ENCODE data around the gene PHKA1. TPM values are rescaled to one million over a fixed set of nuclear protein-coding genes. Genes with fewer than 3 reads are reported as not detected.

PHKA1 gene
- total and polyA plus RNA-seq, 4 donors, result 0.57 to 5.5 (median 1.4) TPM

GRCh38 chrX:72712094-72712755 lies 1.9 kb downstream of the PHKA1 start:
- H3K36me3 ChIP-seq (ENCODE audit: control insufficient read depth in 4 of 4, insufficient read depth in 3 of 4, low read depth in 1 of 4, low read length in 3 of 4), result no peaks in the 10 kb centered on the region
- H3K4me1 ChIP-seq (ENCODE audit: control insufficient read depth in 4 of 4, insufficient read depth in 4 of 4, low read length in 3 of 4), result peaks cover 0 to 2% (median 0%) of the 10 kb centered on the region in 4 donors
- H3K27me3 ChIP-seq (ENCODE audit: control insufficient read depth in 4 of 4, insufficient read depth in 4 of 4, low read length in 3 of 4), result no peaks in the 10 kb centered on the region
- H3K27ac ChIP-seq (ENCODE audit: low read depth in 1 of 2, low read length in 2 of 2), result no peak overlapping the region
- no peaks in the 10 kb centered on the region for H3K9me3 ChIP-seq (ENCODE audit: control insufficient read depth in 4 of 4, low read length in 3 of 4)
- no peak overlapping the region for H3K9ac ChIP-seq (ENCODE audit: low read depth in 1 of 2, low read length in 2 of 2)
- 49% methylated on average over 2 of the region's 2 CpGs for WGBS
- no peak for DNase-seq (ENCODE audit: low spot score)
- TF ChIP-seq JUND (IDR thresholded peaks at IDR 0.05), result no peak
- TF ChIP-seq HNF4G (IDR thresholded peaks at IDR 0.05), result no peak
- TF ChIP-seq MAX (IDR thresholded peaks at IDR 0.05), result no peak
- no peak for TF ChIP-seq FOXA2 (IDR thresholded peaks at IDR 0.05)
- H3K4me3 ChIP-seq (ENCODE audit: low read depth in 1 of 3, low read length in 3 of 3), result no peak overlapping the region

GRCh38 chrX:72705814-72706213 lies 8.3 kb downstream of the PHKA1 start:
- WGBS, result 70% methylated on average over 1 of the region's 1 CpG
- TF ChIP-seq SP1 (IDR thresholded peaks at IDR 0.05) (no peak), TAF1 (conservative IDR thresholded peaks at IDR 0.05) (no peak), RAD21 (IDR thresholded peaks at IDR 0.05) (no peak), ATF3 (IDR thresholded peaks at IDR 0.05) (no peak), FOXA1 (IDR thresholded peaks at IDR 0.05) (no peak), FOXA2 (IDR thresholded peaks at IDR 0.05) (no peak), ZBTB33 (IDR thresholded peaks at IDR 0.05) (no peak), RXRA (IDR thresholded peaks at IDR 0.05) (no peak), YY1 (IDR thresholded peaks at IDR 0.05) (no peak), EGR1 (IDR thresholded peaks at IDR 0.05; ENCODE audit: low read depth in 2 of 2) (no peak), MAX (IDR thresholded peaks at IDR 0.05) (no peak), HNF4A (conservative IDR thresholded peaks at IDR 0.05) (no peak), JUND (IDR thresholded peaks at IDR 0.05) (no peak), GABPA (IDR thresholded peaks at IDR 0.05 in 1 of 2, conservative IDR thresholded peaks at IDR 0.05 in 1 of 2) (no peak), NR2F2 (IDR thresholded peaks at IDR 0.05) (no peak), REST (IDR thresholded peaks at IDR 0.05) (no peak), CTCF (IDR thresholded peaks at IDR 0.05; ENCODE audit: low read depth, low read length, missing input control) (no peak), HNF4G (IDR thresholded peaks at IDR 0.05) (no peak)
- Histone ChIP-seq H3K27me3 (ENCODE audit: control insufficient read depth in 4 of 4, insufficient read depth in 4 of 4, low read length in 3 of 4) (no peaks in the 10 kb centered on the region), H3K36me3 (ENCODE audit: control insufficient read depth in 4 of 4, insufficient read depth in 3 of 4, low read depth in 1 of 4, low read length in 3 of 4) (no peaks in the 10 kb centered on the region), H3K4me3 (ENCODE audit: low read depth in 1 of 3, low read length in 3 of 3) (no peak overlapping the region), H3K4me1 (ENCODE audit: control insufficient read depth in 4 of 4, insufficient read depth in 4 of 4, low read length in 3 of 4) (no peaks in the 10 kb centered on the region), H3K9me3 (ENCODE audit: control insufficient read depth in 4 of 4, low read length in 3 of 4) (no peaks in the 10 kb centered on the region), H3K9ac (ENCODE audit: low read depth in 1 of 2, low read length in 2 of 2) (no peak overlapping the region), H3K27ac (ENCODE audit: low read depth in 1 of 2, low read length in 2 of 2) (no peak overlapping the region)
- DNase-seq (ENCODE audit: low spot score), result no peak

Data from liver (tissue), 9 donors.